Thyroid gland (tissue), 4 donors: ENCODE results near the gene FGD5.

Experiments
- CTCF ChIP-seq, 6 experiments: fragments of 200-600 bp in 3 of 6; fragments of 450-650 bp in 3 of 6; sonication (generic) in 3 of 6; IDR thresholded peaks; one replicate each; pipeline ENCODE4 v1.5.1; 2016 to 2019; ENCODE audit warnings: antibody characterized with exemption in 6 of 6, mild to moderate bottlenecking in 2 of 6, inconsistent platforms in 1 of 6, moderate library complexity in 1 of 6
- POLR2A ChIP-seq, 2 donors: fragments of 450-650 bp; IDR thresholded peaks; one replicate each; pipeline ENCODE4 v1.6.1; 2017; ENCODE audit warnings: antibody characterized with exemption in 2 of 2, mild to moderate bottlenecking in 2 of 2, moderate library complexity in 1 of 2

- TF ChIP-seq POLR2A (IDR thresholded peaks at IDR 0.05) = no peak
- no peak for TF ChIP-seq CTCF (IDR thresholded peaks at IDR 0.05)
These were observed 14.4 kb downstream of the FGD5 start for GRCh38 chr3:14832975-14833722.
